Lower leg skin (tissue), 4 donors: ENCODE measurements around the gene DBF4B. TPM values are rescaled to one million over a fixed set of nuclear protein-coding genes. Genes with fewer than 3 reads are reported as not detected.

Experiments used
- DNase-seq, 2 donors: peaks; one replicate each; pipeline ENCODE4 v3.0.0-alpha.2; 2019; ENCODE audit warnings: low spot score in 2 of 2
- H3K4me3 ChIP-seq: fragments of 200-600 bp; sonication (generic); 2 replicates; pipeline ENCODE4 v1.5.1; 2017; ENCODE audit warnings: mild to moderate bottlenecking, low read depth; ENCODE audit not compliant: poor library complexity, severe bottlenecking
- CTCF ChIP-seq, 3 donors: fragments of 450-650 bp; IDR thresholded peaks; one replicate each; pipeline ENCODE4 v1.5.1; 2016; ENCODE audit warnings: antibody characterized with exemption in 3 of 3, mild to moderate bottlenecking in 3 of 3, moderate library complexity in 2 of 3
- POLR2A ChIP-seq, 2 donors: fragments of 450-650 bp; IDR thresholded peaks; one replicate each; pipeline ENCODE4 v1.6.1; 2016 to 2017; ENCODE audit warnings: antibody characterized with exemption in 2 of 2, mild to moderate bottlenecking in 1 of 2, moderate library complexity in 1 of 2
- WGBS, 2 donors: methylation state at CpG; one replicate each; pipeline ENCODE4 v1.1.5; 2018; 5-methylcytosine and 5-hydroxymethylcytosine counted together
- intact Hi-C: fragments of 100-400 bp; cut with DNase I; formaldehyde crosslinking; loops from one replicate; pipeline ENCODE4 v1.15.0; 2023; ENCODE audit warnings: low total_unique reads
- total RNA-seq, 4 donors: library from RNA; depleted of rRNA; stranded (reverse); fragments of >200 nt; gene quantifications; one replicate each; pipeline ENCODE4 v1.1.0, GENCODE V29; 2016

The DBF4B gene
- total RNA-seq, 4 donors from 2014 or later, result 1.3 to 3.5 (median 2.1) TPM

DNA sequence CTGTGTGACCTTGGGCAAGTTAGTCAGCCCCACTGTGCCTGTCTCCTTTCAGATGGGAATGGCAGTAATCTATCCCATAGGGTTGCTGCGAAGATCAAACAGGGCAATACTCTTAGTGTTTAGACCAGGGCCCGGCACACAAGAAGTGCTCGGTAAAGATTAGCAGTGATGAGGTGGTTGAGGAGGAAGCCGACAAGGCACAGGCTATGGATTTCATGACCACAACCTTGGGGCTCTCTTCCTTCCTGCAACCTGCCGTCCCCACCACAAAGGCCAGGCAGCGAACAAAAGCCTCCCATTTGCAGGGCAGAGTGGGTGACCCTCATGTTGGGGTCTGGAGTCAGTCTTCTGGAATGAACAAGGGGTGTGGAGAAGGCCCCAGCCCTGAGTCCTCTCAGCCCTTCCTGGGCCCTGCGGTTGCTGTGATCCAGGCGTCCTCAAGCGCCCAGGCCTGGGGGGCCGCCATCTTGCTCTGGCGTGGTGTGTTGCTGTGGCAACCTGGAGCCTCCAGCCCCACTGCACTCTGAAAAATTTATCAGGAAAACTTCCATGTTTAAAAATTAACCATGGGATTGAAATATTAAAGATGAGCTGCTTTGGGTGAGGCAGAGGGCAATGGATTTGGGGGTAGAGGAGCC is 60.2 kb downstream of the DBF4B start:
- WGBS, 2 donors, result 89 to 92% methylated on average over 11 of the region's 11 CpGs
- H3K4me3 ChIP-seq, result no peak overlapping the region
- TF ChIP-seq POLR2A (IDR thresholded peaks at IDR 0.05) (no peak), CTCF (IDR thresholded peaks at IDR 0.05) (no peak)
- no peak for DNase-seq
- intact Hi-C loops, result no loop called here

- intact Hi-C loops, result no loop called here
- WGBS, 2 donors, result 61% methylated on average over 4 to 6 of the region's 6 CpGs
- no peak for DNase-seq
- H3K4me3 ChIP-seq, result no peak overlapping the region
- no peak for TF ChIP-seq POLR2A (IDR thresholded peaks at IDR 0.05)
- TF ChIP-seq CTCF (IDR thresholded peaks at IDR 0.05), result no peak
Observed at GRCh38 chr17:44769230-44769629, 60.8 kb downstream of the DBF4B start.

- TF ChIP-seq POLR2A (IDR thresholded peaks at IDR 0.05) (no peak), CTCF (IDR thresholded peaks at IDR 0.05) (no peak)
- WGBS, 2 donors, result 75 to 78% methylated on average over 14 to 15 of the region's 15 CpGs
- no peak overlapping the region for H3K4me3 ChIP-seq
- DNase-seq, result no peak
- intact Hi-C loops, result no loop called here
Observed at GRCh38 chr17:44769647-44770084, 61.2 kb downstream of the DBF4B start.

- no peak for DNase-seq
Observed at GRCh38 chr17:44770166-44770925, 61.9 kb downstream of the DBF4B start.

DNA sequence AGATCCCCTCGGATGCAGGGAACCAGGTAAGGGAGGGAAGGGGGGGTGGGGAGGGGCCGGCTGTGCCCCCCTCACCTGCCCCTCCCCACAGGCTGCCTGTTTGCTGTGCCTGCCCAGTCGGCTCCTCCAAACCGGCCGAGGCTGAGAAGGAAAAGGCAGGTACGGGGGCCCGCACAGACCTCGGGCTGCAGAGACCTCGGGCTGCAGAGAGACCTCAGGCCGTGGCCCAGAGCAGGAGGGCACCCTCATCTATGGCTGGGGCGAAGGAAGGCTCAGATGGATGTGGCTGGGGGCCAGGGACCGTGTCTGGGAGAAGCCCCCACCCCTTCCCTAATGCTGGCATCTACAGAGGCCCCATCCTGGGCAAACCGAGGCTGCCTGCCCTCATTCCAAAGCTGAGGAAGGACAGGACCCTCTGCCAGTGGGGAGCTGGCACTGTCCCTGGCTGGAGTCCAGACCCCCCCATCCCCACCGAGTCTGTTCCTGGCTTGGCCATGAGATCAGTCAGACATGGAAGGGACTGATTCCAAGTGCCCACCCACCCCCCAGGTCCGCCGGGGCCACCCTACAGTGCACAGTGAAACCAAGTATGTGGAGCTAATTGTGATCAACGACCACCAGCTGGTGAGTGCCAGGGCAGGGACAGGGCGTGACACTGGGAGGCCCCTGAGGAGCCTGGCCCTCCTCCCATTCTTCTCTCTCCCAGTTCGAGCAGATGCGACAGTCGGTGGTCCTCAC is 64.0 kb downstream of the DBF4B start:
- intact Hi-C loops, result no loop called here
- no peak for DNase-seq
- no peak for TF ChIP-seq CTCF (IDR thresholded peaks at IDR 0.05)
- no peak for TF ChIP-seq POLR2A (IDR thresholded peaks at IDR 0.05)
- no peak overlapping the region for H3K4me3 ChIP-seq
- 59 to 64% methylated on average over 16 to 21 of the region's 21 CpGs for WGBS, 2 donors

More at GRCh38 chr17:44770166-44770925, 61.9 kb downstream of the DBF4B start:
- WGBS, 2 donors, result 74 to 83% methylated on average over 10 of the region's 11 CpGs
- H3K4me3 ChIP-seq, result no peak overlapping the region
- intact Hi-C loops, result no loop called here
- TF ChIP-seq POLR2A (IDR thresholded peaks at IDR 0.05) (no peak), CTCF (IDR thresholded peaks at IDR 0.05) (no peak)
